Skeletal muscle tissue (tissue), 4 donors: ENCODE results near the gene SEMA4D. TPM values are rescaled to one million over a fixed set of nuclear protein-coding genes. Genes with fewer than 3 reads are reported as not detected.

ENCODE experiments used
- H3K27ac ChIP-seq: one replicate; pipeline ENCODE4 v1.7.0; 2013; ENCODE audit warnings: mild to moderate bottlenecking, low read depth, low read length, inconsistent platforms
- H3K27me3 ChIP-seq, 3 donors: one replicate each; pipeline ENCODE4 v1.7.0; 2013; ENCODE audit warnings: low read length in 3 of 3; ENCODE audit not compliant: control insufficient read depth in 3 of 3, insufficient read depth in 3 of 3
- H3K36me3 ChIP-seq, 3 donors: one replicate each; pipeline ENCODE4 v1.7.0; 2013; ENCODE audit warnings: low read length in 3 of 3; ENCODE audit not compliant: control insufficient read depth in 3 of 3, insufficient read depth in 3 of 3
- H3K4me1 ChIP-seq, 3 donors: one replicate each; pipeline ENCODE4 v1.7.0; 2013; ENCODE audit warnings: low read length in 3 of 3, mild to moderate bottlenecking in 3 of 3; ENCODE audit not compliant: control insufficient read depth in 3 of 3, insufficient read depth in 3 of 3
- H3K4me3 ChIP-seq, 3 donors: one replicate each; pipeline ENCODE4 v1.7.0; 2013; ENCODE audit warnings: low read length in 3 of 3
- H3K9ac ChIP-seq, 3 donors: one replicate each; pipeline ENCODE4 v1.7.0; 2013; ENCODE audit warnings: low read length in 3 of 3, mild to moderate bottlenecking in 3 of 3, moderate library complexity in 2 of 3, low read depth in 1 of 3
- H3K9me3 ChIP-seq, 3 donors: one replicate each; pipeline ENCODE4 v1.7.0; 2013; ENCODE audit warnings: low read length in 3 of 3; ENCODE audit not compliant: control insufficient read depth in 3 of 3
- total RNA-seq: library from RNA; depleted of rRNA; stranded (reverse); fragments of >200 nt; gene quantifications from one replicate; pipeline ENCODE4 v1.2.3, GENCODE V29; 2014
- donor health status: Osteomylitis.

The SEMA4D gene
- total RNA-seq, 1 donor from 2014 or later: 14.6 TPM

- peaks cover 63 to 75% (median 70%) of the 10 kb centered on the region in 3 donors for H3K36me3 ChIP-seq
- no peaks in the 10 kb centered on the region for H3K9me3 ChIP-seq
- H3K9ac ChIP-seq: peak overlapping the region in 2 of 3 donors; percentile 14 to 35
- no peak overlapping the region for H3K4me3 ChIP-seq
- no peaks in the 10 kb centered on the region for H3K27me3 ChIP-seq
- H3K27ac ChIP-seq: peak overlapping the region; percentile 58
- H3K4me1 ChIP-seq: peaks cover 18 to 39% (median 37%) of the 10 kb centered on the region in 3 donors
These were observed 139.5 kb downstream of the SEMA4D start for GRCh38 chr9:89358376-89358916.

GRCh38 chr9:89357331-89358197 lies 140.3 kb downstream of the SEMA4D start:
- H3K4me3 ChIP-seq: no peak overlapping the region
- no peaks in the 10 kb centered on the region for H3K27me3 ChIP-seq
- peak overlapping the region; percentile 58 for H3K27ac ChIP-seq
- H3K4me1 ChIP-seq: peaks cover 24 to 46% (median 42%) of the 10 kb centered on the region in 3 donors
- H3K9ac ChIP-seq: no peak overlapping the region
- H3K9me3 ChIP-seq: no peaks in the 10 kb centered on the region
- peaks cover 61 to 81% (median 76%) of the 10 kb centered on the region in 3 donors for H3K36me3 ChIP-seq

- no peak overlapping the region for H3K4me3 ChIP-seq
- no peaks in the 10 kb centered on the region for H3K9me3 ChIP-seq
- H3K27ac ChIP-seq: no peak overlapping the region
- H3K4me1 ChIP-seq: peaks cover 31 to 50% (median 49%) of the 10 kb centered on the region in 3 donors
- no peaks in the 10 kb centered on the region for H3K27me3 ChIP-seq
- H3K9ac ChIP-seq: no peak overlapping the region
- H3K36me3 ChIP-seq: peaks cover 60 to 81% (median 73%) of the 10 kb centered on the region in 3 donors
These were observed 141.1 kb downstream of the SEMA4D start for GRCh38 chr9:89356782-89357181.

GRCh38 chr9:89354471-89354870 lies 143.4 kb downstream of the SEMA4D start:
- Histone ChIP-seq H3K27ac (no peak overlapping the region), H3K4me1 (peaks cover 33 to 43% (median 38%) of the 10 kb centered on the region in 3 donors), H3K4me3 (no peak overlapping the region), H3K36me3 (peaks cover 68 to 87% (median 79%) of the 10 kb centered on the region in 3 donors), H3K27me3 (no peaks in the 10 kb centered on the region), H3K9me3 (no peaks in the 10 kb centered on the region), H3K9ac (no peak overlapping the region)

GRCh38 chr9:89353989-89354388 lies 143.9 kb downstream of the SEMA4D start:
- Histone ChIP-seq H3K9ac (no peak overlapping the region), H3K27ac (no peak overlapping the region), H3K27me3 (no peaks in the 10 kb centered on the region), H3K4me3 (no peak overlapping the region), H3K9me3 (no peaks in the 10 kb centered on the region), H3K4me1 (peaks cover 33 to 40% (median 36%) of the 10 kb centered on the region in 3 donors), H3K36me3 (peaks cover 71 to 90% (median 83%) of the 10 kb centered on the region in 3 donors)

- Histone ChIP-seq H3K27ac (no peak overlapping the region), H3K9me3 (no peaks in the 10 kb centered on the region), H3K4me3 (no peak overlapping the region), H3K27me3 (no peaks in the 10 kb centered on the region), H3K4me1 (peaks cover 24 to 31% (median 27%) of the 10 kb centered on the region in 3 donors), H3K36me3 (peaks cover 76 to 95% (median 86%) of the 10 kb centered on the region in 3 donors), H3K9ac (peak overlapping the region in 2 of 3 donors; percentile 37 to 54)
These were observed 144.9 kb downstream of the SEMA4D start for GRCh38 chr9:89352874-89353649.

- peak overlapping the region; percentile 28 for H3K27ac ChIP-seq
- H3K36me3 ChIP-seq: peaks cover 77 to 95% (median 86%) of the 10 kb centered on the region in 3 donors
- peak overlapping the region in 1 of 3 donors; percentile 18 for H3K9ac ChIP-seq
- H3K9me3 ChIP-seq: no peaks in the 10 kb centered on the region
- H3K4me3 ChIP-seq: no peak overlapping the region
- H3K4me1 ChIP-seq: peaks cover 23 to 28% (median 23%) of the 10 kb centered on the region in 3 donors
- H3K27me3 ChIP-seq: no peaks in the 10 kb centered on the region
These were observed 145.5 kb downstream of the SEMA4D start for GRCh38 chr9:89352451-89352850.

- Histone ChIP-seq H3K27me3 (no peaks in the 10 kb centered on the region), H3K36me3 (peaks cover 75 to 92% (median 85%) of the 10 kb centered on the region in 3 donors), H3K4me3 (no peak overlapping the region), H3K27ac (peak overlapping the region; percentile 28), H3K9me3 (no peaks in the 10 kb centered on the region), H3K4me1 (peaks cover 23 to 24% (median 23%) of the 10 kb centered on the region in 3 donors), H3K9ac (peak overlapping the region in 1 of 3 donors; percentile 18)
These were observed 146.2 kb downstream of the SEMA4D start for GRCh38 chr9:89351584-89352300.

- H3K4me1 ChIP-seq: peaks cover 23 to 24% (median 23%) of the 10 kb centered on the region in 3 donors
- no peaks in the 10 kb centered on the region for H3K27me3 ChIP-seq
- H3K27ac ChIP-seq: peak overlapping the region; percentile 28
- H3K4me3 ChIP-seq: no peak overlapping the region
- H3K36me3 ChIP-seq: peaks cover 71 to 91% (median 87%) of the 10 kb centered on the region in 3 donors
- H3K9me3 ChIP-seq: no peaks in the 10 kb centered on the region
- no peak overlapping the region for H3K9ac ChIP-seq
These were observed 146.8 kb downstream of the SEMA4D start for GRCh38 chr9:89350988-89351557.
